Measurements from ENCODE around the gene EPB41L3. TPM values are rescaled to one million over a fixed set of nuclear protein-coding genes. Genes with fewer than 3 reads are reported as not detected.
"Not testable (repeated sequence)": the region's sequence is repeated elsewhere in the genome, so short reads cannot be mapped to it uniquely, and the experiment has no call there.

EPB41L3 gene
- total RNA-seq, 1 donor from 2014 or later, result 34.0 TPM

- DNase-seq (ENCODE audit: low spot score), result no peak
Measured at GRCh38 chr18:5532066-5532465, 11.7 kb downstream of the EPB41L3 start.

- DNase-seq (ENCODE audit: low spot score), result no peak
Measured at GRCh38 chr18:5530629-5531178, 13.1 kb downstream of the EPB41L3 start.

- no peak for DNase-seq (ENCODE audit: low spot score)
Measured at GRCh38 chr18:5529471-5529870, 14.3 kb downstream of the EPB41L3 start.

GRCh38 chr18:5527603-5528002 lies 16.2 kb downstream of the EPB41L3 start:
- peak; percentile 31 for DNase-seq (ENCODE audit: low spot score)

- DNase-seq (ENCODE audit: low spot score), result no peak
Measured at GRCh38 chr18:5524660-5525059, 19.1 kb downstream of the EPB41L3 start.

GRCh38 chr18:5521000-5521399 lies 22.8 kb downstream of the EPB41L3 start:
- DNase-seq (ENCODE audit: low spot score), result no peak

GRCh38 chr18:5520464-5520863 lies 23.3 kb downstream of the EPB41L3 start:
- no peak for DNase-seq (ENCODE audit: low spot score)

- DNase-seq (ENCODE audit: low spot score), result no peak
Measured at GRCh38 chr18:5519448-5520298, 24.1 kb downstream of the EPB41L3 start.

- DNase-seq (ENCODE audit: low spot score), result no peak
Measured at GRCh38 chr18:5518899-5519371, 24.9 kb downstream of the EPB41L3 start.

- no peak for DNase-seq (ENCODE audit: low spot score)
Measured at GRCh38 chr18:5518179-5518770, 25.5 kb downstream of the EPB41L3 start.

- DNase-seq (ENCODE audit: low spot score), result no peak
Measured at GRCh38 chr18:5516841-5517240, 27.0 kb downstream of the EPB41L3 start.

- no peak for DNase-seq (ENCODE audit: low spot score)
Measured at GRCh38 chr18:5515011-5515784, 28.6 kb downstream of the EPB41L3 start.

GRCh38 chr18:5513947-5514346 lies 29.9 kb downstream of the EPB41L3 start:
- DNase-seq (ENCODE audit: low spot score), result no peak

GRCh38 chr18:5512176-5512575 lies 31.6 kb downstream of the EPB41L3 start:
- DNase-seq (ENCODE audit: low spot score), result no peak

- not testable (repeated sequence) for DNase-seq (ENCODE audit: low spot score)
Measured at GRCh38 chr18:5511541-5511940, 32.3 kb downstream of the EPB41L3 start.

GRCh38 chr18:5510135-5510846 lies 33.5 kb downstream of the EPB41L3 start:
- DNase-seq (ENCODE audit: low spot score), result no peak

GRCh38 chr18:5508821-5509220 lies 35.0 kb downstream of the EPB41L3 start:
- no peak for DNase-seq (ENCODE audit: low spot score)

GRCh38 chr18:5507756-5508155 lies 36.0 kb downstream of the EPB41L3 start:
- no peak for DNase-seq (ENCODE audit: low spot score)

GRCh38 chr18:5506174-5506573 lies 37.6 kb downstream of the EPB41L3 start:
- DNase-seq (ENCODE audit: low spot score), result no peak

- DNase-seq (ENCODE audit: low spot score), result no peak
Measured at GRCh38 chr18:5503740-5504139, 40.1 kb downstream of the EPB41L3 start.

GRCh38 chr18:5500158-5500939 lies 43.4 kb downstream of the EPB41L3 start:
- no peak for DNase-seq (ENCODE audit: low spot score)
